ENCODE measurements around the gene PRDM2.

Gene PRDM2

GRCh38 chr1:13763991-13764390, 64.0 kb downstream of the PRDM2 start:
- no peak for DNase-seq (ENCODE audit: low read depth)

DNA sequence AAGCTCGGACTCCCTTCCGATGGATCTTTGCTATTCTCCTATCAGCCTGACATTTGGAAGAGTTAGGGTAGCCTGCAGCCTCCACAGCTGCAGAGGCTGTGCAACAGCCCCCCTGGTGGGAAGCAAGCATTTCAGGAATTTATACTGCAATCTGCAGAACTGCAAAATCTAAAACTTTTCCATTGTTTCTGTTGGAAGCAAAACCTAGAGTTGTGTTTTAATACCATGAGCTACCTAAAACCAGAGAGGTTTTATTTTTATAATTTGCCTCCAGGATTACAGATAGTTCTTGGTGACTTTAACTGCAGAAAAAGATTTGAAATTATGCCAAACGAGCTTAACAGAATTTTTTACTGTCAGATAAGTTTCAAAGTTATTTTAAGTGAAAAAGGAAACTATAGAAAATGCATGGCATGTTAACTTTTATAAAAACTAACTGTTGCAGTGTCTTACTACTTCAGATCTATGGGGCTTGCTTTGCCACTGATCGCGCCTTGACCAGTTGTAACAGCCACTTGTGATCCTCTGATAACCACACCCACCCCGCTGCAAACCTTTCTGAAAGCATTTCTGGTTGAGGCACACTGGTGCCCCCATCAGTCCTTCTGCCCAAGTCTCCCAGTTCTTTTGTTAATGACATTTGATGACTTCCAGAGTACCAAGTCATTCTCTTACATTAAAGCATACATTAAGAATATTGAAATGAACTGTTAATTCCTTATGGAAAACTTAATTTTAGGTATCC, 64.8 kb downstream of the PRDM2 start:
- DNase-seq (ENCODE audit: low read depth), result no peak

GRCh38 chr1:13766592-13767564, 66.9 kb downstream of the PRDM2 start:
- DNase-seq (ENCODE audit: low read depth), result no peak

DNA sequence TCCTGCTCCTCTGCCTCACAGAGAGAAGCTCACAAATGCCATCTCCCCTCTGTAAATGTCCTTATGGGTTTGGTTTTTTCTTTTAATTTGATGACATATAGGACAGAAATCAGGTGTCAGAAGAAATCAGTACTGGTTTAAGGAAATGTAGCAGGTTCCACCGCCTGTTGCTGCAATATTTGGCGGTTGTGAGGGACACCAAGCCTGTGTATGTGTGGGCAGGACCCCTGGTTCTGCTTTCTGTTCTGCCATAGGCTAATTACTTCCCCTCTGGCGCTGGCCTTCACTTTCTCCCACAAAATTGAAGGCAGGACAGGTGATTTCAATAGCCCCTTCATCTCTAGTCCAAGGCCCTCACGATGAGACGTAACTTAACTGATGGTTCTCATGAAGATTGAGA, 69.2 kb downstream of the PRDM2 start:
- no peak for DNase-seq (ENCODE audit: low read depth)

- no peak for DNase-seq (ENCODE audit: low read depth)
Observed at GRCh38 chr1:13769830-13770229, 69.8 kb downstream of the PRDM2 start.

GRCh38 chr1:13770743-13771142, 70.8 kb downstream of the PRDM2 start:
- DNase-seq (ENCODE audit: low read depth), result no peak

DNA sequence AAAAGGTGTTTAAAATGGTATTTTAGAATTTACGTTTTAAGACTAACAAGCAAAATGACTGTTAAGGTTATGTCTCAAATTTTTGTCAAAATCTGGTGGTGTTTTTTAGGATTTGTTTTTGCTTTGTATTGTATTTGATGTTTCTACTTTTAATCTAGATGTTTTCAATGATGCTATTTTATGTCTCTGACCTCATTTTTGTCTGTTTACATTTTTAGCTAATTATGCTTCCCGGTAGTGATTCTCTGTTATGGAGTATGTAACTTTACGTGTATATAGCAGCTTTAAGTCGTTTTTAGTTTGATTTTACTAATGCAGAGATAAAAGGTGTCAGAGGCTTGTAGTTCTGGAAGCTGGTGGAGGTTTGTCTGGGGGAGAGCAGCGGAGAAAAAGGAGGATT, 71.8 kb downstream of the PRDM2 start:
- no peak for DNase-seq (ENCODE audit: low read depth)

DNA sequence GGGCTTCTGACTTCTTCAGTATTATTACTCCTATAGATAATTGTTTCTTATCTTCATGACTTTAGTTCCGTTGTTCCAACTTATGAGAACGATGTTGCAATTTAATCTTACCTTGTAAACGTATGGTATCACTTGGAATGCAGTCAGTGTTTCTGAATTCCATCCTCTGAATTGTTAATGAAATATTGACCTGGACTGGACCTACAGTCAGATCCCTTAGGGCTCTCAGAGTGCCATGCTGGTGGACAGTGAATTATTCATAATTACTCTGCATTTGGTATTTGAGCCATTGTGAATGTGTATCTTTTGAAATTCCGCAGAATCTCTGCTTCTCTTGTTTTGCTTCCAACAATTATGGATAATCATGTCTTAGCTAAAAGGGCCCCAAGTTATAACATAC, 72.3 kb downstream of the PRDM2 start:
- DNase-seq (ENCODE audit: low read depth), result no peak

DNA sequence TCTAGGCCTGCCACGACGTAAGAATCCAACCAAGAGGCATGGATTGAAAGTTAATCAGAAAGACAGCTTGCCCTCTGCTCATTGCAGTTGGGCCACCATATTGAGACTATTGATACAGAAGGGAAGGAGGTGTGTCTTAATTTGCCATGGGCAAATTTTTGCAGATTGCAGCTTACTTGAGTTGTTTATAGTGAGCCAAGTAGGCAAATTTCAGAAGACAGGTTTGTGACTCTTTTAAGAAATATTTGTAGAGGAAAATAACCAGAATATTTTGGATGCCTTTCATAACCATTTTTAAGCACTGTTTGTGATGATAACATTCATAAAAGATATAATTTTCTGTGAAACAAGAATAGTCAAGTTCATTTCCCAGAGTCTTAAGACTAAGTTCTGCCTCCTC, 74.1 kb downstream of the PRDM2 start:
- DNase-seq (ENCODE audit: low read depth), result no peak

GRCh38 chr1:13775459-13775858, 75.5 kb downstream of the PRDM2 start:
- DNase-seq (ENCODE audit: low read depth), result no peak

GRCh38 chr1:13775916-13776315, 75.9 kb downstream of the PRDM2 start:
- no peak for DNase-seq (ENCODE audit: low read depth)

DNA sequence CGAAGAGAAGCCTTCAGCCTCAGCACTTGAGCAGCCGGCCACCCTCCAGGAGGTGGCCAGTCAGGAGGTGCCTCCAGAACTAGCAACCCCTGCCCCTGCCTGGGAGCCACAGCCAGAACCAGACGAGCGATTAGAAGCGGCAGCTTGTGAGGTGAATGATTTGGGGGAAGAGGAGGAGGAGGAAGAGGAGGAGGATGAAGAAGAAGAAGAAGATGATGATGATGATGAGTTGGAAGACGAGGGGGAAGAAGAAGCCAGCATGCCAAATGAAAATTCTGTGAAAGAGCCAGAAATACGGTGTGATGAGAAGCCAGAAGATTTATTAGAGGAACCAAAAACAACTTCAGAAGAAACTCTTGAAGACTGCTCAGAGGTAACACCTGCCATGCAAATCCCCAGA, 78.4 kb downstream of the PRDM2 start:
- no peak for DNase-seq (ENCODE audit: low read depth)

- DNase-seq (ENCODE audit: low read depth), result no peak
Observed at GRCh38 chr1:13779930-13780329, 79.9 kb downstream of the PRDM2 start.

DNA sequence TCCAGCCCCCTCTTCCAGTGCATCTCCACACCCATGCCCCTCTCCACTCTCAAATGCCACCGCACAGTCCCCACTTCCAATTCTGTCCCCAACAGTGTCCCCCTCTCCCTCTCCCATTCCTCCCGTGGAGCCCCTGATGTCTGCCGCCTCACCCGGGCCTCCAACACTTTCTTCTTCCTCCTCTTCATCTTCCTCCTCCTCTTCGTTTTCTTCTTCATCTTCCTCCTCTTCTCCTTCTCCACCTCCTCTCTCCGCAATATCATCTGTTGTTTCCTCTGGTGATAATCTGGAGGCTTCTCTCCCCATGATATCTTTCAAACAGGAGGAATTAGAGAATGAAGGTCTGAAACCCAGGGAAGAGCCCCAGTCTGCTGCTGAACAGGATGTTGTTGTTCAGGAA, 80.8 kb downstream of the PRDM2 start:
- DNase-seq (ENCODE audit: low read depth), result no peak

- DNase-seq (ENCODE audit: low read depth), result no peak
Observed at GRCh38 chr1:13781228-13781627, 81.2 kb downstream of the PRDM2 start.

GRCh38 chr1:13781907-13782633, 82.1 kb downstream of the PRDM2 start:
- DNase-seq (ENCODE audit: low read depth), result no peak

DNA sequence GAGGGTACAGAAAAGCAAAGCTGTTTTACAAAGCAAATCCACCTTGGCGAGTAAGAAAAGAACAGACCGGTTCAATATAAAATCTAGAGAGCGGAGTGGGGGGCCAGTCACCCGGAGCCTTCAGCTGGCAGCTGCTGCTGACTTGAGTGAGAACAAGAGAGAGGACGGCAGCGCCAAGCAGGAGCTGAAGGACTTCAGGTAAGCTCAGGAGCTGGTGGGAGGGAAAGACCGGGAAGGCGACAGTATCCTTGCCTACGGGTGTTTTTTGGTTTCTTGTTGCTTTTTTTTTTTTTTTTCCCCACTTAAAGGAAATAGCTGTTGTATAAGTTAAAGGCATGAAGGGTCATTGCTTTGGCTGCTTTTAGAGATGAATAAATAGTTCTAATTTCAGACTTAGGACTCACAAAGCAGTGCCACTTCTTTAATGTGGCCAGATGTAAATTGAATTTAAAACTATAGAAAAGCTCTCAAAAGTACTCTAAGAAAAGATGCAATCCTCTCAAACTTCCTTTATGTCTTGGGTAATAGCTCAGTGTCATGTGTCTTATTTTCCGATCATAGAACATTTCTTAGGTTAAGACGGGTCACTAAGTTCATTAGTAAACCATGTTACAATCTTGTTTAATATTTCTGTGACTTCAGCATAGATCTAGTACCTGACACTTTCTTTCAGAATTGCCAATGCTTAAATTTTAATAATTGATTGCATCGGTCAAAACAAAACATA, 82.8 kb downstream of the PRDM2 start:
- no peak for DNase-seq (ENCODE audit: low read depth)

GRCh38 chr1:13783551-13783950, 83.6 kb downstream of the PRDM2 start:
- DNase-seq (ENCODE audit: low read depth), result no peak

- no peak for DNase-seq (ENCODE audit: low read depth)
Observed at GRCh38 chr1:13784971-13785370, 85.0 kb downstream of the PRDM2 start.

- no peak for DNase-seq (ENCODE audit: low read depth)
Observed at GRCh38 chr1:13786541-13786940, 86.6 kb downstream of the PRDM2 start.

GRCh38 chr1:13788795-13789194, 88.8 kb downstream of the PRDM2 start:
- no peak for DNase-seq (ENCODE audit: low read depth)

All from T-helper 22 cell (primary cell).